Stimulated activated CD8-positive, alpha-beta memory T cell treated with anti-CD3 and anti-CD28 coated beads, Interleukin-15, amount 100 ng/mL, for 24 hours (primary cell): Measurements from ENCODE around the gene TMEM130.

ENCODE experiments used
- DNase-seq: peaks from one replicate; pipeline ENCODE4 v3.0.0-alpha.2; 2020; ENCODE audit warnings: low read depth

TMEM130 gene

DNA sequence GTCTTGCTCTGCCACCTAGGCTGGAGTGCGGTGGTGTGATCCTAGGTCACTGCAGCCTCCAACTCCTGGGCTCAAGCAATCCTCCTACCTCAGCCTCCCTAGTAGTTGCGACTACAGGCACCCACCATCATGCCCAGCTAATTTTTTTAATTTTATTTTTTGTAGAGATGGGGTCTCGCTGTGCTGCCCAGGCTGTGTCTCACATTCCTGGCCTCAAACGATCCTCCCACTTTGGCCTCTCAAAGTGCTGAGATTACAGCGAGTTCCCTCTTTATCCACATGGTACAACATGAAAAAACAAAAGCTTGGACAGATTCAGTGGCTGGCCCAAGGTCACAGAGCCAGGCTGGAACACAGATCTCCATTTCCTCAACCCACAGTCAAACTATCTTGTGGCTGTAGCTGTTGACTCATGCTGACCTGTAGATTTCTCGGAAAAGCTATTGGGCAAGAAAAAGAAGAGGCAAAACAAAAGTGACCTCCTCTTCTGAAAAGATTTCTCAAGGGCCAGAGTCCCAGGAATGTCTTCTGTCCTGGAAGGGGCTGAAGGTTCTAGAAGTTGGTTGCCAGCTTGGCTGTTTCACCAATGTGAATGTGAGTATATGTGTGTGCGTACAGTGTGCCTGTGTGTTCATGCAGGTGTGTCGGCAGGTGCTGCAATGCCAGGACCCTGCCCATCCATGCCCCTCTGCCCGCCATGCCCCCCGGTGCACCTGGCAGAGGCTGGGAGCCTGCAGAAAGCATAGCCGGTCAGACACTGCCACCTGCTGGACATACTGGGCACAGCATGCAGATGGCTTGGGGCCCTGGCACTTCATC is 28.4 kb downstream of the TMEM130 start:
- DNase-seq, result peak; percentile 72

DNA sequence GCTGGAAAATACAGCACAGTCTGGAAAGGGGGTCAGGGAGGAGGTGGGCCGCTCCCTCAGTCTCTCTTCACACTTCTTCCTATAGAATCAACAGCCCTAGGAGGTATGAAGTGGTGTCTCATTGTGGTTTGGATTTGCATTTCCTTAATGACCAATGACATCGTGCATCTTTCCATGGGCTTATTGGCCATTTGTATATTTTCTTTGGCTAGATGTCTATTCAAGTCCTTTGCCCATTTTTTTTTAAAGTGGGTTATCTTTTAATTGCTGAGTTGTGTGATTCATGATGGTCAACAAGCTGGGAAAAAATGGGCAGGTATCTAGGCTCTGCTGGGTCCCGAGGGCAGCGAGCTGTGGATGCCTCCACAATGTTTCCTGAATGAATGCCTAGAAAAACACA is 29.1 kb downstream of the TMEM130 start:
- DNase-seq, result no peak

DNA sequence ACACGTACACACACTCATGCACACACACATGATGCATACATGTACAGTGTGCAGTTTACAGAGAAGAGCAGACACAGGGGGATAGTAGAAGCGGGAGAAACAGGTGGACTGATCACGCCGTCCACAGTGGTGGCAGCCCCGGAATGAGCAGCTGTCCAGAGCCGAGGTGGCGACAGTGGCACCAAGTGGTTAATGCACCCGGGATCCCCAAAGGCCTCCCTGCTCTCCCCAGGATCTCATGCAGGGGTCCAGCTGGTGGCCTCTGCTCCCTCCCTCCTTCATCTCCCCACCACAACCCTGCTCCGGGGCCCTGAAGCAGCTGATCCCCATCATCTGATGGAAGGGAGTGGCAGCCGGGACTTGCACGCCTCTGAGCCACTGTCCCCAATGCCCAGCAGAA is 29.7 kb downstream of the TMEM130 start:
- DNase-seq, result no peak

DNA sequence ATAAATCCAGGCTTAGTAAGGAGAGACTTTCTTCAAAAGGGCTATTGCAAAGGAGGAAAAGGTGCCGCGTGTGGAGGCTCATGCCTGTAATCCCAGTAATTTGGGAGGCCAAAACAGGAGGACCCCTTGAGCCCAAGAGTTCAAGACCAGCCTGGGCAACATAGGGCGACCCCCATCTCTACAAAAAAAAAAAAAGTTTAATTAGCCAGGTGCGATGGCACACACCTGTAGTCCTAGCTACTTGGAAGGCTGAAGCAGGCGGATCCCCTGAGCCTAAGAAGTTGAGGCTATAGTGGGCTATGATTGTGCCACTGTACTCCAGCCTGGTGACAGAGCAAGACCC is 32.2 kb downstream of the TMEM130 start:
- DNase-seq, result no peak

DNA sequence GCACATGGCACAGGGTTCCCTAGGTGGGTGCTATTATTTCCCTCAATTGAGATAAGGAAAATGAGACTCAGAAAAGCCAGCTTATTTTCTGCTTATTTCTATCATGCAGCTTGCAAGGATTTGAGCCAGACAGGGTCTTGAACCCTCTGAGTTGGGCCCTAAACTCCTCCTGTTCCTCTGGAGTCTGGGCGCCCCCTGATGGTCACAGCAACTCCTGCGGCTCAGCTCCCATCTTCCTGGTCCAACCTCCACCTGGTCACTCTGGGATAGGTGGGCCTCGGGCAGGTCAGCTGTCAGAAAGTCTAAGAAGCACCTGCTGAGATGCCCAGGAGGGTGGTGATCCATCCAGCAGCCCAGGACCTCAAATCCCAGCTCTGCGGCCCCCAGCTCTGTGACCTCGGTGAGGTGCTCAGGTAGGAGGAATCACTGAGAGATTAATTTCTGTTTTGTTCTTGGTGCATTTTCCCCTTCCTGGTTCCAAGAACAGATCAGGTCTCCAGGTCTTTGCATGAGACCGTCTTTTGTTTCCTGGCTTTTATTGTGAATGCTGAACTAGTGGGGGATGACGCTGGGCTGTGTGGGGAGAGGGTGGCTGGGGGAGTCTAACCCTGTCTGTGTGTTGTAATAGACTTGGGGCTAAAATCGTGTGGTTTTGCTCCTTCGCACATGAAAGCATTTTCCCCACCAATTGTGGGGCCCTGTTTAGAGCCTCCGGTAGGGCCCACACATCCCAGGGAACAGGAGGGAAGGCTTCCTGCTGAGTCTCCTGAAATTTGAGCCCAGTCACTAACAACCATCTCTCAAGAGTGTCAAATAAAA is 32.8 kb downstream of the TMEM130 start:
- no peak for DNase-seq

DNA sequence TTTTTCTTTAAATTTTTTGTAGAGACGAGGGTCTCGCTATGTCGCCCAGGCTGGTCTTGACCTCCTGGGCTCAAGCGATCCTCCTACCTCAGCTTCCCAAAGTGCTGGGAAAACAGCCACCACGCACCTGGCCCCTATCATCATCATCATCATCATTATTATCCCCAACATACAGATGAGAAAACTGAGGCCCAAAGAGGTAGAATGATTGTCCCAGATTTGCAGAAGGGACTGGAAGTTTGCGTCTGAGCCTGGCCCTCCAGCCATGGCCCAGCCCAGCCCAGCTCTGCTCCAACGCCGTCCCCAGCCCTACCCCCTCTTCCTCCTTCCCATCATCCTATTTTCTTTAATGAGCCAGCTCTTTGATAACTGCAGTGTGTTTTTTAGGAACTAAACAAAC is 34.9 kb downstream of the TMEM130 start:
- no peak for DNase-seq

DNA sequence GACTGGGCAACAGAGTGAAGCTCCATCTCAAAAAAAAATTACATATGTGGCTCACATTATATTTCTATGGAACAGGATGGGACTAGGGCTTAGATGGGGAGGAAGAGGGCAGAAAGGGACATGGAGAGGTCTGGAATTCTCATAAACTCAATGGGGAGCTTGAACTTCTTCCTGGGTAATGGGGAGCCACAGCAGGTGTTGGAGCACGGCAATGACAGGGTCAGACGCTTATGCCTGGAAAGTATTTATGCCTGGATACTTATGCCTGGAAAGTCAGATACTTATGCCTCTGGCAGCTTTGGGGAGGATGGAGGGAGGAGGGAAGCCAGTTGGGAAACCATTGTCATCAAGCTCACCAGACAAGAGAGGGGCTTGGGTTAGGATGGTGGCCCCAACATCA is 36.8 kb downstream of the TMEM130 start:
- DNase-seq, result no peak

DNA sequence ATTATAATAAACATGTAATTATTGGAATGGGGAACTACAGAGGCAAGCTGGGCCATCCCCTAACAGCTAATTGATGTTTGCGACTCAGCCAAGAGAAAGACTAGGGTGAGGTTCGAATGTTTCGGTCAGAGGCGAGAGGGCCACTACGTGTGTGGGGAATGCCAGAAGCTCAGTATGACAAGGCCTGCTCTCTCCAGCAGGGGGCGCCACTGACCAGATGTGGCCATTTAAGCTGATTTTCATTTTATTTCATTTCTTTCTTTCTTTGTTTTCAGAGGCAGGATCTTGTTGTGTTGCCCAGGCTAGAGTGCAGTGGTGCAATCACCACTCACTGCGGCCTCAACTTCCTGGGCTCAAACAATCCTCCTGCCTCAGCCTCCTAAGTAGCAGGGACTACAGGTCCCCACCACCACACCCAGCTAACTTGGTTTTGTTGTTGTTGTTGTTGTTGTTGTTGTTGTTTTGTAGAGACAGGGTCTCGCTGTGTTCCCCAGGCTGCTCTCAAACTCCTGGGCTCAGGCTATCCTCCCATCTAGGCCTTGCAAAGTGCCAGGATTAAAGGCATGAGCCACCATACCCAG is 38.1 kb downstream of the TMEM130 start:
- peak; percentile 19 for DNase-seq

DNA sequence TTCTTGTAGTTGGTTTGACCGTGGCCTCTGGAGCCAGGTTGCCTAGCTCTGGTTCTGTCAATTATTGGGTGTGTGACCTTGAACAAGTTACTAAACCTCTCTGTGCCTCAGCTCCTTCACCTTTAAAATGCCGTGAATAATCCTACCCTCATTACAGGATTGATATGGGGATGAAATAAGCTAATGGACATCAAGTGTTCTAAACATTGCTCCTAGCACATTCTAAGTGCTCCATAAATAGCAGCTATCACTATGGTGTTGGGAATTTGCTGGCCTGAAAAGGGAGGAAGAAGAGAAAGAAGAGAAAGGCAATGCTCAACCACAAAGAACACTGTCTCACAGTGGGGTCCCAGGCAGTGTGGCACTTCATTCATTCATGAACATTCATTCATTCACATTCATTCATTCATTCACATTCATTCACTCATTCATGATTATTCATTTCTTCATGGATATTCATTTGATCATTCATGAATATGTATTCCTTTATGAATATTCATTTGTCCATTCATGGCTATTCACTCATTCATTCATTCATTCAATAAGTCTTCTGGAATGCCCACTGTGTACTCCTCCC is 38.8 kb downstream of the TMEM130 start:
- DNase-seq, result no peak

DNA sequence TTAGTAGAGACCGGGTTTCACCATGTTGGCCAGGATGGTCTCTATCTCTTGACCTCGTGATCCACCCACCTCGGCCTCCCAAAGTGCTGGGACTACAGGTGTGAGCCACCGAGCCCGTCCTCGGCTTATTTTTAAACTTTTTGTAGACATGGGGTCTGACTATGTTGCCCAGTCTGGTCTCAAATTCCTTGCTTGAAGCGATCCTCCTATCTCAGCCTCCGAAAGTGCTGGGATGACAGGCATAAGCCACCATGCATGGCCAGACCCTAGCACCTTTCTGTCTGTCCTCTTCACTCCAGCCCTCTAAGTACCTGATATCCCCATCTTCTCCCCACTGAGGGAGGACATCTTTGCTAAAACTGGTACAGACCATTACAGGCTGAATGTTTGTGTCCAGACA is 41.4 kb downstream of the TMEM130 start:
- DNase-seq, result no peak

DNA sequence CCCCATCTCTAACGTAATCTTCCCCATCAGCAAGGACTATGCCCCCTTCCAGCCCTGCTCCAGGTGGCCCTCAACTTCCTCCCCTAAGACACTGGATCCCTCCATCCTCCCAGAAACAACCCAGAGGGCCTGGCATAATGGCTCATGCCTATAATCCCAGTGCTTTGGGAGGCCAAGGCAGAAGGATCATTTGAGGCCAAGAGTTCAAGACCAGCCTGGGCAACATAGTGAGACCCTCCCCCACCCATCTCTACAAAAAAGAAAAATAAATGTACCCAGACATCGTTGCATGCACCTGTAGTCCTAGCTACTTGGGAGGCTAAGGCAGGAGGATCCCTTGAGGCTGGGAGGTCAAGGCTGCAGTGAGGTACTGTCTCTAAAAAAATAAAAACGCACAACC is 42.6 kb downstream of the TMEM130 start:
- no peak for DNase-seq

DNA sequence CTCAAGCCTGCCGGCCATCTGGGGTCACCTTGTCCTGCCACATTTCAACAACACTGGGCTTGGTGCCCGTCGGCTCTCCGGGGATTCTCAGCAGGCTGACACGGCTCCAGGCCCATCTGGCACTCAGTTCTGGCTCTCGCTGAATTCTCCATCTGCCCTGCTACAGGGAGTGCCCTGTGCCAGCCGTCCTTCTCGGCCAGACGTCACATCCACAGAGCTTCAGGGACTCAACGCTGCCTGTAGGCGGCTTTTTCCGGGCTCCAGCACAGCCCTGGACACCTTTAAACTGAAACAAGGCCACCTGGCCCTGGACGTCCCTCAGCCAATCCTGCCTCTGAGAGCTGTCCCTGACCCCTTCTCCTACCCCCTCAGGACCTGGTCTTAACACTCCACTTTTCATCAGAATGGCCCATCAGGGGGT is 43.0 kb downstream of the TMEM130 start:
- DNase-seq, result no peak

DNA sequence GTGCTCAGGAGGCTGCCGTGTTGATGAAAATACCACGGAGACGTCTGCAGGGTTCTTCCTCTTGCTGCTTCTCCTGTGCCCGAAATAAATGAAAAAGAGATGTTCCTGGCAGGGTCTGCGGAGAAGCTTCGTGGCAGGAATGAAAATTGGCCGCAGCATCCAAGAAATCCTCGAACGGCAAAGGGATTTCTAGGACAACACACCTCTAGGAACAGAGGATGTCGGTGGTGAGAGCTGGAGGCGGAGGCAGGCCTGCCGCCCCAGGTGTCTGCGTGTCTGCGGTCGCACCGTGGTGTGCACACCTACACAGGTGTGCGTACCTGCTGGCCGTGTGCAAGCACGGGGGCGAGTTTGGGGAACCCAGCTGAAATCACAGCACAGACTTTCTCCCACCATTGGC is 43.4 kb downstream of the TMEM130 start:
- DNase-seq, result no peak

DNA sequence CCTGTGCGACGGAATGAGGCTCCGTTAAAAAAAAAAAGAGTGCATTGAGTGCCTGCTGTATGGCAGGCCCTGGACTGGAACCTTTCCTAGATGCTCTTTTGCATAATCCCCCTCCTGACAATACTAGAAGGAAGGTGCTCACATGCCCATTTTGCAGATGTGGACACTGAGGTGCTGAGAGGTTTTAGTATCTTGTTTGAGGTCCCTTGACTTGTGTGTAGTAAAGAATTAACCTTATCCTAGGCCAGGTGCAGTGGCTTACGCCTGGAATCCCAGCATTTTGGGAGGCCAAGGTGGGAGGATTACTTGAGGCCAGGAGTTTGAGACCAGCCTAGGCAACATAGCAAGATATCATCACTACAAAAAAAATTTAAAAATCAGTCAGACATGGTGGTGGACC is 46.6 kb downstream of the TMEM130 start:
- DNase-seq, result no peak

DNA sequence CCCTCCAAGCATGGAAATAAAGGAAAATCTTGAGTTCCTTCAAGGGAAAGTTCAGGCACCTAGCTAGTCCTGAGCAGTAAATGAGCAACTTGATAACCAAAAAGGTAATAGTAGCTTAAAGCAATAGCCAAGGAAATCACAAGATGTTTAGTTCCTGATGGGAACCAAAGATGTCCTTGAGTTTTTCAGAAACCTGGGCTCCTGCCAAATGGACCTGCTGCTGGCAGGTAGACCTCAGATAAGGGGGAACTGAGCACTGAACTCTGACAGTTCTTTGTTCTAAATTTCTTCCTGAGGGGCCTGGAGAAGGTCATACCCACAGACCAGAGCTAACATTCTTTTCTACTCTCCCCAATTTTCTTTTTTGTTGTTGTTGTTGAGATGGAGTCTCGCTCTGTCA is 48.5 kb downstream of the TMEM130 start:
- no peak for DNase-seq

DNA sequence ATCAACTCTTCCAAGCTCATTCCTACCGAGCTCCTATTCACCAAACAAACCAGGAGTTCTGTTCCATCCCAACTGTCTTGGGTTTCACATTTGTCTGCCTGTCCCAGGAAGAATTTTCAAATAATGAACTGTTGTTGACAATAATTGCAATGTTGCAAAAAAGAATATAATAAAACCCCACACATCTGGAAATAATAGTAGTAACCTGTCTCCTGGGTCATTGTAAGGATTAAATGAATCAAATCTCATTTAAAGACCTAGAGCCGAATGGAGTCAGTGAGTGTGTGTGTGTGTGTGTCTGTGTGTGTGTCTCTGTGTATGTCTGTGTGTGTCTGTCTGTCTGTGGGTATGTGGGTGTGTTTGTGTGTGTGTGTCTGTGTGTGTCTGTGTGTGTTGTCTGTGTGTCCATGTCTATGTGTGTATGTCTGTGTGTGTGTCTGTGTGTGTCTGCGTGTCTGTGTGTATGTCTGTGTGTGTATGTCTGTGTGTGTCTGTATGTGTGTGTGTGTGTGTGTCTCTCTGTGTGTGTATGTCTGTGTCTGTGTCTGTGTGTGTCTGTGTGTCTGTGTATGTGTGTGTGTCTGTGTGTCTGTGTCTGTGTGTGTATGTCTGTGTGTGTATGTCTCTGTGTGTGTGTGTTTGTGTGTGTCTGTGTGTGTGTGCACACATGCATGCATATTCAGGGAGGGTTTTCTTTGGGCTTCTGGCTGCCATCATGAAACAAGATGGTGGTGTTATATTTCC is 52.7 kb downstream of the TMEM130 start:
- DNase-seq, result no peak

DNA sequence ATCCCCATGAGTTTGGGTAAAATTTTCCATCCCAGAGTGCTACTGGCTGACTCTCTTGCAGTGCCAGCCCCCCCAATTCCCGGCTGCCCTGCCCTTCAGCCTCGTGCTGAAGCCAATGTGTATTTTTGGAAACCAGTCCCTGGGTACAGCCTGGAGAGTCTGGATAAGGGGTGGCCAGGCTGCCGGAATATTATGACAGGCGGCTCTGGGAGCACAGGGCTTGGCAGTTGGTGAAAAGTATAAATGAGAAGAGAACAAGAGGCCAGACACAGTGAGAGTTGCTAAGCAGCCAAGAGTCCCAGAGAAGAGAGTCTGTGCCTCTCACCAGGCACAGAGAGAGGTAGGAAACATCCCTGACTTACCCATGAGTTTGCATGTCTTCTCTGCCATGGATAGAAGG is 53.6 kb downstream of the TMEM130 start:
- no peak for DNase-seq

DNA sequence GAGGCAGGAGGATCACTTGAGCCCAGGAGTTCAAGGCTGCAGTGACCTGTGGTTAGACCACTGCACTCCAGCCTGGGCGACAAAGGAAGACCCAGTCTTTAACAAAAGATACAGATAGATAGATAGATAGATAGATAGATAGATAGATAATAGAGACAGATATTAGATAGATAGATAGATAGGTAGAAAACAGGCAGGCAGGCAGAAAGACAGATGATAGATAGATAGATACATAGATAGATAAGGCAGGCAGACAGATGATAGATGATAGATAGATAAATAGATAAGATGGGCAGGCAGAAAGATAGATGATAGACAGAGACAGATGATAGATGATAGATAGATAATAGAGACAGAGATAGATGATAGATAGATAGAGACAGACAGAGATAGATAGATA is 54.5 kb downstream of the TMEM130 start:
- no peak for DNase-seq

DNA sequence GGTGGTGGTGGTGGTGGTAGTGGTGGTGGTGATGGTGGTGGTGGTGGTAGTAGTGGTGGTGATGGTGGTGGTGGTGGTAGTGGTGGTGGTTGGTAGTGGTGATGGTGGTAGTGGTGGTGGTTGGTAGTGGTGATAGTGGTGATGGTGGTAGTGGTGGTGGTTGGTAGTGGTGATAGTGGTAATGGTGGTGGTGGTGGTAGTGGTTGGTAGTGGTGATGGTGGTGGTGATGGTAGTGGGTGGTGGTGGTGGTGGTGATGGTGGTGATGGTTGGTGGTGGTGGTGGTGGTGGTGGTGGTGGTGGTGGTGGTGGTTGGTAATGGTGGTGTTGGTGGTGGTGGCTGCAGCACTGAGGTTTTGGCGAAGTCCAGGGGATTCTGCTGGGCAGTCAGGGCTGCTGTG is 58.5 kb downstream of the TMEM130 start:
- DNase-seq, result no peak

DNA sequence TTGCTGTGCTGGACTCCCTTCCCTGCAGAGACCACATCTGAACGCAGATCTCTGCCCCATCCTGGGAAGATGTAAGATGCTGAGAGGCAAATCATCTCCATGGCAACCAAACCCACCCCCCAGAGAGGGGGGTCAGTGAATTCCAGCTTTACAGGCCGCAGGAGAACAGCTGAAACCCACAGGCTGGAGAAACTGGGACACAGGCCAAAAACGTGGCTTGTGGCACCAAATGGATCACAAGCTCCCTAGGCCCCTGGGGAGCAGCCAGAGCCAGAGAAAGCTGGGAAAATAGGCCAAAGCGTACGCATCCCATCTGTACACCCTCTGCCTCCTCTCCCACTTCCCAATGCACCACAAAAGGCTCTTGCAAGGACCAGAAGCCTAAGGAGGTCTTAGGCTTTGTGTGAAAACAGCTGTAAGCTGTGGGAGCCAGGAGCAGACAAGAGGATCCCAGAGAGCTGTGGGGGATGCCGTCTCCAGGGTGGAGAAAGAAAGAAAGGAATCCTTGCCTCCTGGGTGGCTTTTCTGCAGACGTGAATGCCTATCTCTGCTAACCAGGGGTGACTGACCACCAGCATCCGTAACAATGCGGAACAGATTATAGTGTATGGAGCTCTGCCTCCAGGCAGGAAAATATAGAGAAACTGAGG is 59.5 kb downstream of the TMEM130 start:
- DNase-seq, result no peak

DNA sequence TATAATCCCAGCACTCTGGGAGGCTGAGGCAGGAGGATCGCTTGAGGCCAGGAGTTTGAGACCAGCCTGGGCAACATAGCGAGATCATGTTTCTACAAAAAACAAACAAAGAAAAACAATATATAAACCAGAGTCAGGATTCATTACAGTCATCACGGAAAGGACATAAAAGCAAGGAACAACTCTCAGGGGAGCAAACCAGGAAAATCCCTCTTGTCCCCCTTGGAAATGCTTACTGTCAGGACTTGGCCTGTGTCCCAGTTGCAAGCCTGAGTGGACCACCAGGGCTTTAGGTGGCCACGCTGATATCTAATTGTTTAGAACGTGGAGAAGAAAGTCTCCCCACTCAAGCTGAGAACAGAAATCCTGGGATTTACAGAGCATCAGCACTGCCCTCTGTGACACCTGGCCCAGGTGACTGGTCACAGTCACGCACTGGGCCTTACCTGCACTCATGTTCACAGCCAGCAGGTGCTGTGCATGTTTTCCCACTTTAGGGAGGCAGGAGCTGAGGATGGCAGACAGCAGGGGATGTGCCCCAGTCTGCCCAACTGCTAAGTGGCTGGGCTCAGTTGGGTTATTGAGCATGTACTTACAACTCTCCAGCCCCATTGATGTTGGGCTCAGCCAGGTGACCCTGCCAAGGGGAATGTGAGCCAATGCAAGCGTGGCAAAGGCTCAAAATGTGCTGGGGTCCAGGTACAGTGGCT is 60.9 kb downstream of the TMEM130 start:
- DNase-seq, result no peak
